Measurements from ENCODE around the gene MAP3K7.

DNA sequence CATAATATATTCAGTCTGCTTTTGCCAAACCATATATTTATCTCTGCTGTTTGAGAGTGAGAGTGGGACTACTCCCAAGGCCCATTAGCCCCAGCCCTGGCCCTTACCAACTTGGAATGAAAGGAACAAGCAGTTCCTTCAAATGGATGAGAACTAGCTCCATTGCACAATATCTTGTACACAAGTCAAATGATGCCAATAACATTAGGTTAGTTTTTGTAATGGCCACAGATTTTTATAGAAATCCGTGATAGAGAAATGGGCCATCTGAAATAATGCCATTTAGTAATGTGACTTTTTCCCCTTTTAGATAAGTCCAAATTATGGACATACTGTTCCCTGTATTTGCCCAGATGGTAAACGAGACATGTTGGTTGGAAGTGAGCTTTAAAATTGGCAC lies 117.0 kb downstream of the MAP3K7 start:
- TF ChIP-seq POLR2A (IDR thresholded peaks at IDR 0.05; ENCODE audit: low read length): no peak
- TF ChIP-seq GATA1 (IDR thresholded peaks at IDR 0.05; ENCODE audit: low read depth, low read length): no peak
